Activated naive CD4-positive, alpha-beta T cell treated with anti-CD3 and anti-CD28 coated beads, Interleukin-2, amount 50 U/mL, for 24 hours (primary cell): ENCODE measurements around the gene MED31.
A peak's percentile ranks its signal among the peaks of the same experiment; 100 is the strongest.

ENCODE experiments used
- H3K27ac Mint-ChIP-seq: one replicate; pipeline ENCODE4 v1.8.0; 2021; ENCODE audit warnings: mild to moderate bottlenecking, mixed read lengths
- H3K27me3 Mint-ChIP-seq: one replicate; pipeline ENCODE4 v1.8.0; 2021; ENCODE audit warnings: mixed read lengths
- H3K36me3 Mint-ChIP-seq: one replicate; pipeline ENCODE4 v1.8.0; 2021; ENCODE audit warnings: mixed read lengths
- H3K4me1 Mint-ChIP-seq: one replicate; pipeline ENCODE4 v1.8.0; 2021; ENCODE audit warnings: mixed read lengths
- H3K4me3 Mint-ChIP-seq: one replicate; pipeline ENCODE4 v1.8.0; 2021; ENCODE audit warnings: mild to moderate bottlenecking, mixed read lengths
- H3K9me3 Mint-ChIP-seq: one replicate; pipeline ENCODE4 v1.8.0; 2021; ENCODE audit warnings: mixed read lengths

Gene MED31

GRCh38 chr17:6643451-6644125 is 7.8 kb downstream of the MED31 start:
- H3K27ac Mint-ChIP-seq, result no peak overlapping the region
- H3K9me3 Mint-ChIP-seq, result no peaks in the 10 kb centered on the region
- H3K4me1 Mint-ChIP-seq, result peaks cover 69% of the 10 kb centered on the region
- peaks cover 16% of the 10 kb centered on the region for H3K36me3 Mint-ChIP-seq
- H3K4me3 Mint-ChIP-seq, result no peak overlapping the region
- no peaks in the 10 kb centered on the region for H3K27me3 Mint-ChIP-seq

GRCh38 chr17:6642592-6642991 is 8.8 kb downstream of the MED31 start:
- Mint-ChIP-seq H3K27me3 (no peaks in the 10 kb centered on the region), H3K36me3 (peaks cover 10% of the 10 kb centered on the region), H3K9me3 (no peaks in the 10 kb centered on the region), H3K27ac (peak overlapping the region; percentile 61), H3K4me1 (peaks cover 64% of the 10 kb centered on the region), H3K4me3 (peak overlapping the region; percentile 87)

GRCh38 chr17:6641247-6641863 is 10.1 kb downstream of the MED31 start:
- H3K27ac Mint-ChIP-seq, result peak overlapping the region; percentile 97
- H3K36me3 Mint-ChIP-seq, result peaks cover 7% of the 10 kb centered on the region
- peaks cover 54% of the 10 kb centered on the region for H3K4me1 Mint-ChIP-seq
- H3K9me3 Mint-ChIP-seq, result no peaks in the 10 kb centered on the region
- H3K4me3 Mint-ChIP-seq, result peak overlapping the region; percentile 87
- H3K27me3 Mint-ChIP-seq, result no peaks in the 10 kb centered on the region

- peak within 1 kb of the TSS; percentile 97 for H3K27ac Mint-ChIP-seq
- peaks cover 47% of the 10 kb centered on the region for H3K4me1 Mint-ChIP-seq
- H3K9me3 Mint-ChIP-seq, result no peaks in the 10 kb centered on the region
- H3K27me3 Mint-ChIP-seq, result no peaks in the 10 kb centered on the region
- H3K4me3 Mint-ChIP-seq, result peak within 1 kb of the TSS; percentile 87
- H3K36me3 Mint-ChIP-seq, result peaks cover 7% of the 10 kb centered on the region
Measured at GRCh38 chr17:6640536-6641246, 10.7 kb downstream of the MED31 start, which contains the start of the genes KIAA0753 and TXNDC17. Gene KIAA0753 (minus strand): TSS chr17:6640711. CDS start chr17:6635103, 5,608 bp downstream. Gene TXNDC17 (plus strand): TSS chr17:6641060. CDS start chr17:6641083, 23 bp downstream.

- H3K9me3 Mint-ChIP-seq, result no peaks in the 10 kb centered on the region
- no peaks in the 10 kb centered on the region for H3K27me3 Mint-ChIP-seq
- peaks cover 6% of the 10 kb centered on the region for H3K36me3 Mint-ChIP-seq
- H3K4me3 Mint-ChIP-seq, result peak overlapping the region; percentile 87
- H3K27ac Mint-ChIP-seq, result peak overlapping the region; percentile 91
- peaks cover 41% of the 10 kb centered on the region for H3K4me1 Mint-ChIP-seq
Measured at GRCh38 chr17:6639586-6640535, 11.5 kb downstream of the MED31 start.

- Mint-ChIP-seq H3K4me1 (peaks cover 33% of the 10 kb centered on the region), H3K27ac (peak overlapping the region; percentile 51), H3K36me3 (peaks cover 7% of the 10 kb centered on the region)
Measured at GRCh38 chr17:6639014-6639585, 12.3 kb downstream of the MED31 start.

GRCh38 chr17:6638046-6638908 is 13.1 kb downstream of the MED31 start:
- Mint-ChIP-seq H3K4me3 (peak overlapping the region; percentile 87), H3K36me3 (peaks cover 12% of the 10 kb centered on the region), H3K9me3 (no peaks in the 10 kb centered on the region), H3K27me3 (no peaks in the 10 kb centered on the region), H3K4me1 (peaks cover 29% of the 10 kb centered on the region), H3K27ac (peak overlapping the region; percentile 46)

More at GRCh38 chr17:6639014-6639585, 12.3 kb downstream of the MED31 start:
- Mint-ChIP-seq H3K27me3 (no peaks in the 10 kb centered on the region), H3K4me3 (peak overlapping the region; percentile 87), H3K9me3 (no peaks in the 10 kb centered on the region)

GRCh38 chr17:6637458-6637840 is 14.0 kb downstream of the MED31 start:
- H3K4me1 Mint-ChIP-seq, result peaks cover 20% of the 10 kb centered on the region
- H3K9me3 Mint-ChIP-seq, result no peaks in the 10 kb centered on the region
- no peak overlapping the region for H3K4me3 Mint-ChIP-seq
- H3K36me3 Mint-ChIP-seq, result peaks cover 14% of the 10 kb centered on the region
- no peaks in the 10 kb centered on the region for H3K27me3 Mint-ChIP-seq
- H3K27ac Mint-ChIP-seq, result no peak overlapping the region

- Mint-ChIP-seq H3K9me3 (no peaks in the 10 kb centered on the region), H3K27me3 (no peaks in the 10 kb centered on the region), H3K36me3 (peaks cover 17% of the 10 kb centered on the region), H3K4me1 (peaks cover 15% of the 10 kb centered on the region), H3K4me3 (no peak overlapping the region), H3K27ac (no peak overlapping the region)
Measured at GRCh38 chr17:6636616-6637457, 14.6 kb downstream of the MED31 start.

GRCh38 chr17:6636105-6636504 is 15.3 kb downstream of the MED31 start:
- Mint-ChIP-seq H3K36me3 (peaks cover 20% of the 10 kb centered on the region), H3K4me1 (peaks cover 20% of the 10 kb centered on the region), H3K4me3 (no peak overlapping the region), H3K27me3 (no peaks in the 10 kb centered on the region), H3K27ac (no peak overlapping the region), H3K9me3 (no peaks in the 10 kb centered on the region)

GRCh38 chr17:6633263-6633662 is 18.1 kb downstream of the MED31 start:
- H3K27ac Mint-ChIP-seq, result no peak overlapping the region
- H3K4me3 Mint-ChIP-seq, result no peak overlapping the region
- H3K4me1 Mint-ChIP-seq, result peaks cover 15% of the 10 kb centered on the region
- no peaks in the 10 kb centered on the region for H3K27me3 Mint-ChIP-seq
- no peaks in the 10 kb centered on the region for H3K9me3 Mint-ChIP-seq
- H3K36me3 Mint-ChIP-seq, result peaks cover 28% of the 10 kb centered on the region

- H3K4me3 Mint-ChIP-seq, result no peak overlapping the region
- H3K36me3 Mint-ChIP-seq, result peaks cover 32% of the 10 kb centered on the region
- no peak overlapping the region for H3K27ac Mint-ChIP-seq
- H3K9me3 Mint-ChIP-seq, result no peaks in the 10 kb centered on the region
- H3K27me3 Mint-ChIP-seq, result no peaks in the 10 kb centered on the region
- peaks cover 11% of the 10 kb centered on the region for H3K4me1 Mint-ChIP-seq
Measured at GRCh38 chr17:6632530-6632929, 18.9 kb downstream of the MED31 start.

GRCh38 chr17:6630390-6630789 is 21.0 kb downstream of the MED31 start:
- Mint-ChIP-seq H3K4me3 (no peak overlapping the region), H3K27me3 (no peaks in the 10 kb centered on the region), H3K36me3 (peaks cover 37% of the 10 kb centered on the region), H3K9me3 (no peaks in the 10 kb centered on the region), H3K27ac (no peak overlapping the region), H3K4me1 (peaks cover 11% of the 10 kb centered on the region)
